ENCODE results near the gene MACROD1. TPM values are rescaled to one million over a fixed set of nuclear protein-coding genes. Genes with fewer than 3 reads are reported as not detected.

MACROD1 gene
- total and polyA plus RNA-seq, 2 of the 13 experiments (the other 11 are each of a cell fraction or from before 2014, with no cell fraction given): 23.1 to 34.5 TPM

DNA sequence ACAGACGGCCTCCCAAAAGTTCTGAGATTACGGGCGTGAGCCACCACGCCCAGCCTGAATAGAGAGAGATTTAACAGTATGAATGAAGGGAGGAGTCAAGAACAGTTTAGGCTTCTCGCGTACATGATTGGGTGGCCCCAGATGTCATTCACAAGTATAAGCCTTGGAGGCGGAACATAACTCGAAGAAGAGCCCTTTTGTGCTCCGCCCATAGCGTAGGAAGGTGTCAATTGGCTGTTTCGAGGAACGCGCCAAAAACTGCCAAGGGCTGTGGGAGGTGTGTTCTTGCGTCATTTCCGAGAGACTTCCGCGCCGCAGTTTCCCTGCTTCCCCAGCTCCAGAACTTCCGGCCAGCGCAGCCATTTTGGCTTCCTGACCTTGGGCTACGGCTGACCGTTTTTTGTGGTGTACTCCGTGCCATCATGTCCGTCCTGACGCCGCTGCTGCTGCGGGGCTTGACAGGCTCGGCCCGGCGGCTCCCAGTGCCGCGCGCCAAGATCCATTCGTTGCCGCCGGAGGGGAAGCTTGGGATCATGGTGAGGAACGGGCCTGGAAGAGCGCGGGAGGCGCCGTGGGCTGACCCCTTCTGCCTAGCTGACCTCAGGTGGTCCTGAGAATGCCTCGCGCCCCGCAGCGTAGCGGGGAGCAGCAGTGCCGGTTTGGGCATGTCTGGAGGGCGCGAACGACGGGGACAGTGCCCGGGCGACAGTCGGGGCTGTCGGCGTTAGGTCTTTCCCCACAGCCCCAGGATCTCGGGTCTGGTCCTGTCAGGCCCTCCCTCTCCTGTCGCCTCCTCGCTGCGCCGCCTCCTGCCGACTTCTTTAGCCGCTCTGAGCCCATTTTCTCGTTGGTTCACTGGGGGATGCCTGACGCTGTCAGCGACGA lies 191.4 kb downstream of the MACROD1 start, which contains the start of gene COX8A (continued):
- peak; percentile 93 for TF ChIP-seq SP2 (CRISPR knock-in tag; IDR thresholded peaks at IDR 0.05)
- TF ChIP-seq, protein P1, sequence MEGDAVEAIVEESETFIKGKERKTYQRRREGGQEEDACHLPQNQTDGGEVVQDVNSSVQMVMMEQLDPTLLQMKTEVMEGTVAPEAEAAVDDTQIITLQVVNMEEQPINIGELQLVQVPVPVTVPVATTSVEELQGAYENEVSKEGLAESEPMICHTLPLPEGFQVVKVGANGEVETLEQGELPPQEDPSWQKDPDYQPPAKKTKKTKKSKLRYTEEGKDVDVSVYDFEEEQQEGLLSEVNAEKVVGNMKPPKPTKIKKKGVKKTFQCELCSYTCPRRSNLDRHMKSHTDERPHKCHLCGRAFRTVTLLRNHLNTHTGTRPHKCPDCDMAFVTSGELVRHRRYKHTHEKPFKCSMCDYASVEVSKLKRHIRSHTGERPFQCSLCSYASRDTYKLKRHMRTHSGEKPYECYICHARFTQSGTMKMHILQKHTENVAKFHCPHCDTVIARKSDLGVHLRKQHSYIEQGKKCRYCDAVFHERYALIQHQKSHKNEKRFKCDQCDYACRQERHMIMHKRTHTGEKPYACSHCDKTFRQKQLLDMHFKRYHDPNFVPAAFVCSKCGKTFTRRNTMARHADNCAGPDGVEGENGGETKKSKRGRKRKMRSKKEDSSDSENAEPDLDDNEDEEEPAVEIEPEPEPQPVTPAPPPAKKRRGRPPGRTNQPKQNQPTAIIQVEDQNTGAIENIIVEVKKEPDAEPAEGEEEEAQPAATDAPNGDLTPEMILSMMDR (CRISPR knock-in tag; IDR thresholded peaks at IDR 0.05): peak; percentile 33
- TF ChIP-seq, protein P2, sequence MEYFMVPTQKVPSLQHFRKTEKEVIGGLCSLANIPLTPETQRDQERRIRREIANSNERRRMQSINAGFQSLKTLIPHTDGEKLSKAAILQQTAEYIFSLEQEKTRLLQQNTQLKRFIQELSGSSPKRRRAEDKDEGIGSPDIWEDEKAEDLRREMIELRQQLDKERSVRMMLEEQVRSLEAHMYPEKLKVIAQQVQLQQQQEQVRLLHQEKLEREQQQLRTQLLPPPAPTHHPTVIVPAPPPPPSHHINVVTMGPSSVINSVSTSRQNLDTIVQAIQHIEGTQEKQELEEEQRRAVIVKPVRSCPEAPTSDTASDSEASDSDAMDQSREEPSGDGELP (IDR thresholded peaks at IDR 0.05; ENCODE audit: borderline replicate concordance, low read depth): no peak; the same call in 1 of the 2 replicates
- peak; percentile 46; the same call in 1 of the 2 replicates for TF ChIP-seq ZNF788 (CRISPR knock-in tag; IDR thresholded peaks at IDR 0.05; ENCODE audit: borderline replicate concordance)
- TF ChIP-seq ZNF773 (CRISPR knock-in tag; IDR thresholded peaks at IDR 0.05; ENCODE audit: borderline replicate concordance): 0 out of 2 replicates have a peak, but pooled peaks have one; percentile 13
- TF ChIP-seq ATF7 (IDR thresholded peaks at IDR 0.05): peak; percentile 70
- no peak; the same call in 1 of the 2 replicates for TF ChIP-seq ATF7 (CRISPR knock-in tag; IDR thresholded peaks at IDR 0.05)
- peak; percentile 72 for TF ChIP-seq DR1 (CRISPR knock-in tag; IDR thresholded peaks at IDR 0.05)
- TF ChIP-seq, protein P3, sequence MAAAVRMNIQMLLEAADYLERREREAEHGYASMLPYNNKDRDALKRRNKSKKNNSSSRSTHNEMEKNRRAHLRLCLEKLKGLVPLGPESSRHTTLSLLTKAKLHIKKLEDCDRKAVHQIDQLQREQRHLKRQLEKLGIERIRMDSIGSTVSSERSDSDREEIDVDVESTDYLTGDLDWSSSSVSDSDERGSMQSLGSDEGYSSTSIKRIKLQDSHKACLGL (CRISPR knock-in tag; IDR thresholded peaks at IDR 0.05): no peak; the same call in 1 of the 2 replicates
- no peak for TF ChIP-seq ZNF260 (CRISPR knock-in tag; IDR thresholded peaks at IDR 0.05; ENCODE audit: borderline replicate concordance, low read depth)
- TF ChIP-seq PPARG (CRISPR knock-in tag; conservative IDR thresholded peaks at IDR 0.05): no peak
- TF ChIP-seq, protein P4, sequence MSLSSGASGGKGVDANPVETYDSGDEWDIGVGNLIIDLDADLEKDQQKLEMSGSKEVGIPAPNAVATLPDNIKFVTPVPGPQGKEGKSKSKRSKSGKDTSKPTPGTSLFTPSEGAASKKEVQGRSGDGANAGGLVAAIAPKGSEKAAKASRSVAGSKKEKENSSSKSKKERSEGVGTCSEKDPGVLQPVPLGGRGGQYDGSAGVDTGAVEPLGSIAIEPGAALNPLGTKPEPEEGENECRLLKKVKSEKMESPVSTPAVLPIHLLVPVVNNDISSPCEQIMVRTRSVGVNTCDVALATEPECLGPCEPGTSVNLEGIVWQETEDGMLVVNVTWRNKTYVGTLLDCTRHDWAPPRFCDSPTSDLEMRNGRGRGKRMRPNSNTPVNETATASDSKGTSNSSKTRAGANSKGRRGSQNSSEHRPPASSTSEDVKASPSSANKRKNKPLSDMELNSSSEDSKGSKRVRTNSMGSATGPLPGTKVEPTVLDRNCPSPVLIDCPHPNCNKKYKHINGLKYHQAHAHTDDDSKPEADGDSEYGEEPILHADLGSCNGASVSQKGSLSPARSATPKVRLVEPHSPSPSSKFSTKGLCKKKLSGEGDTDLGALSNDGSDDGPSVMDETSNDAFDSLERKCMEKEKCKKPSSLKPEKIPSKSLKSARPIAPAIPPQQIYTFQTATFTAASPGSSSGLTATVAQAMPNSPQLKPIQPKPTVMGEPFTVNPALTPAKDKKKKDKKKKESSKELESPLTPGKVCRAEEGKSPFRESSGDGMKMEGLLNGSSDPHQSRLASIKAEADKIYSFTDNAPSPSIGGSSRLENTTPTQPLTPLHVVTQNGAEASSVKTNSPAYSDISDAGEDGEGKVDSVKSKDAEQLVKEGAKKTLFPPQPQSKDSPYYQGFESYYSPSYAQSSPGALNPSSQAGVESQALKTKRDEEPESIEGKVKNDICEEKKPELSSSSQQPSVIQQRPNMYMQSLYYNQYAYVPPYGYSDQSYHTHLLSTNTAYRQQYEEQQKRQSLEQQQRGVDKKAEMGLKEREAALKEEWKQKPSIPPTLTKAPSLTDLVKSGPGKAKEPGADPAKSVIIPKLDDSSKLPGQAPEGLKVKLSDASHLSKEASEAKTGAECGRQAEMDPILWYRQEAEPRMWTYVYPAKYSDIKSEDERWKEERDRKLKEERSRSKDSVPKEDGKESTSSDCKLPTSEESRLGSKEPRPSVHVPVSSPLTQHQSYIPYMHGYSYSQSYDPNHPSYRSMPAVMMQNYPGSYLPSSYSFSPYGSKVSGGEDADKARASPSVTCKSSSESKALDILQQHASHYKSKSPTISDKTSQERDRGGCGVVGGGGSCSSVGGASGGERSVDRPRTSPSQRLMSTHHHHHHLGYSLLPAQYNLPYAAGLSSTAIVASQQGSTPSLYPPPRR (CRISPR knock-in tag; IDR thresholded peaks at IDR 0.05; ENCODE audit: borderline replicate concordance): no peak
- 0 out of 2 replicates have a peak, but pooled peaks have one; percentile 47 for TF ChIP-seq RFXANK (CRISPR knock-in tag; IDR thresholded peaks at IDR 0.05)
- peak; percentile 24 for TF ChIP-seq SKI (IDR thresholded peaks at IDR 0.05; ENCODE audit: partially characterized antibody)
- TF ChIP-seq, protein P5, sequence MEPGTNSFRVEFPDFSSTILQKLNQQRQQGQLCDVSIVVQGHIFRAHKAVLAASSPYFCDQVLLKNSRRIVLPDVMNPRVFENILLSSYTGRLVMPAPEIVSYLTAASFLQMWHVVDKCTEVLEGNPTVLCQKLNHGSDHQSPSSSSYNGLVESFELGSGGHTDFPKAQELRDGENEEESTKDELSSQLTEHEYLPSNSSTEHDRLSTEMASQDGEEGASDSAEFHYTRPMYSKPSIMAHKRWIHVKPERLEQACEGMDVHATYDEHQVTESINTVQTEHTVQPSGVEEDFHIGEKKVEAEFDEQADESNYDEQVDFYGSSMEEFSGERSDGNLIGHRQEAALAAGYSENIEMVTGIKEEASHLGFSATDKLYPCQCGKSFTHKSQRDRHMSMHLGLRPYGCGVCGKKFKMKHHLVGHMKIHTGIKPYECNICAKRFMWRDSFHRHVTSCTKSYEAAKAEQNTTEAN (CRISPR knock-in tag; conservative IDR thresholded peaks at IDR 0.05): 0 out of 2 replicates have a peak, but pooled peaks have one; percentile 43
- TF ChIP-seq SATB2 (CRISPR knock-in tag; IDR thresholded peaks at IDR 0.05): no peak

Data from HepG2 (cell line).